ENCODE results near the gene DEFB112.

DNA sequence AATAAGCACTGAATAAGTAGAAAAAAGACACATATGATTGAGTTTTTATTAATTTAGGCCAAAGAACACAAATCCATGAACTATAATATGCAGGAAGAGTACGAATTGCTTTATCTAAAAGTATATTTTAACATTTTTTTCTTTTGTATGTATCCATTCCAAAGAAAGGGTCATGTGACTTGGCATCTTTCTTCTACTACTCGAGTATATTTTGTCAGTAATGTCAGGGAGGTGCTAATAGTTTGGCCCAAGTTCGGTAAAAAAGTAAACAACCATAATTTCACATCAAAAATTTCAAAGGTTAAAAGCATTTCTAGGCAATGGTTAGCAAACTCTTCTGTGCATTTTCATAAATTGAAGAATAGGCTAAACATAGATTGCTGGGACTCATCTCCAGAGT is 46.6 kb downstream of the DEFB112 start:
- no peak for TF ChIP-seq CTCF (conservative IDR thresholded peaks at IDR 0.05)
- TF ChIP-seq EZH2 (IDR thresholded peaks at IDR 0.05; ENCODE audit: low read depth) = no peak
